GM19372 (cell line): ENCODE measurements around the gene CHRM1.

ENCODE experiments used
- ATAC-seq: cut with Tn5 transposase; IDR thresholded peaks from one replicate; pipeline ENCODE4 v1.9.1; 2021; ENCODE audit warnings: mild to moderate bottlenecking, low read depth, moderate library complexity; ENCODE audit not compliant: unreplicated experiment

CHRM1 gene

GRCh38 chr11:62926680-62927455, 5.7 kb upstream of the CHRM1 start:
- no peak for ATAC-seq

- no peak for ATAC-seq
Observed at GRCh38 chr11:62925745-62926679, 4.8 kb upstream of the CHRM1 start.

- no peak for ATAC-seq
Observed at GRCh38 chr11:62925308-62925707, 4.1 kb upstream of the CHRM1 start.

- no peak for ATAC-seq
Observed at GRCh38 chr11:62923601-62924411, 2.6 kb upstream of the CHRM1 start.

GRCh38 chr11:62922653-62923431, 1.7 kb upstream of the CHRM1 start:
- no peak for ATAC-seq

- no peak for ATAC-seq
Observed at GRCh38 chr11:62922189-62922589, 1.0 kb upstream of the CHRM1 start.

GRCh38 chr11:62921573-62922188, 518 bp upstream of the CHRM1 start:
- ATAC-seq: no peak

GRCh38 chr11:62919898-62920640, 1.1 kb downstream of the CHRM1 start:
- ATAC-seq: no peak

- ATAC-seq: no peak
Observed at GRCh38 chr11:62919476-62919875, 1.7 kb downstream of the CHRM1 start.

- no peak for ATAC-seq
Observed at GRCh38 chr11:62918531-62918930, 2.6 kb downstream of the CHRM1 start.

- no peak for ATAC-seq
Observed at GRCh38 chr11:62917906-62918502, 3.2 kb downstream of the CHRM1 start.

- ATAC-seq: no peak
Observed at GRCh38 chr11:62914416-62914815, 6.7 kb downstream of the CHRM1 start.

- no peak for ATAC-seq
Observed at GRCh38 chr11:62912268-62912667, 8.9 kb downstream of the CHRM1 start.

GRCh38 chr11:62911137-62912130, 9.7 kb downstream of the CHRM1 start:
- no peak for ATAC-seq

GRCh38 chr11:62910141-62910882, 10.9 kb downstream of the CHRM1 start:
- ATAC-seq: no peak

GRCh38 chr11:62909107-62909894, 11.9 kb downstream of the CHRM1 start:
- ATAC-seq: no peak
